Nephron (organoid): ENCODE data around the gene ANO1.

Source experiments
- H3K27ac Mint-ChIP-seq, 3 experiments: 2 replicates each; pipeline ENCODE4 v1.8.0; 2020; ENCODE audit warnings: mixed read lengths in 3 of 3, mild to moderate bottlenecking in 2 of 3, moderate library complexity in 1 of 3
- H3K27me3 Mint-ChIP-seq: 2 replicates; pipeline ENCODE4 v1.8.0; 2021; ENCODE audit warnings: low read depth, mild to moderate bottlenecking, moderate library complexity, mixed read lengths
- H3K36me3 Mint-ChIP-seq: 2 replicates; pipeline ENCODE4 v1.8.0; 2020; ENCODE audit warnings: low read depth, mixed read lengths
- H3K4me1 Mint-ChIP-seq: 2 replicates; pipeline ENCODE4 v1.8.0; 2020; ENCODE audit warnings: mixed read lengths
- H3K4me3 Mint-ChIP-seq, 3 experiments: 2 replicates each; pipeline ENCODE4 v1.8.0; 2020; ENCODE audit warnings: mild to moderate bottlenecking in 3 of 3, mixed read lengths in 3 of 3, moderate library complexity in 2 of 3
- H3K9me3 Mint-ChIP-seq: 2 replicates; pipeline ENCODE4 v1.8.0; 2020; ENCODE audit warnings: mixed read lengths
- CTCF ChIP-seq, 3 experiments: fragments of 200-600 bp; sonication (generic); IDR thresholded peaks; one replicate each; pipeline ENCODE4 v1.5.0; 2021; ENCODE audit warnings: antibody characterized with exemption in 3 of 3; ENCODE audit not compliant: unreplicated experiment in 3 of 3

ANO1 gene

GRCh38 chr11:70097783-70098563 is 19.9 kb downstream of the ANO1 start:
- peaks cover 8% of the 10 kb centered on the region for H3K27me3 Mint-ChIP-seq
- H3K4me1 Mint-ChIP-seq: peaks cover 57% of the 10 kb centered on the region
- peaks cover 4% of the 10 kb centered on the region for H3K9me3 Mint-ChIP-seq
- TF ChIP-seq CTCF (IDR thresholded peaks at IDR 0.05; ENCODE audit: unreplicated experiment in 3 of 3): no peak
- peak overlapping the region; percentile 74 to 88 (median 75) for H3K27ac Mint-ChIP-seq
- peaks cover 5% of the 10 kb centered on the region for H3K36me3 Mint-ChIP-seq
- H3K4me3 Mint-ChIP-seq: no peak overlapping the region

- peak overlapping the region in 2 of 3 experiments; percentile 13 to 32 for H3K4me3 Mint-ChIP-seq
- peaks cover 58% of the 10 kb centered on the region for H3K4me1 Mint-ChIP-seq
- H3K27me3 Mint-ChIP-seq: peaks cover 11% of the 10 kb centered on the region
- H3K9me3 Mint-ChIP-seq: peaks cover 4% of the 10 kb centered on the region
- peaks cover 5% of the 10 kb centered on the region for H3K36me3 Mint-ChIP-seq
- H3K27ac Mint-ChIP-seq: peak overlapping the region; percentile 75 to 95 (median 88)
- TF ChIP-seq CTCF (IDR thresholded peaks at IDR 0.05; ENCODE audit: unreplicated experiment in 3 of 3): no peak
Measured at GRCh38 chr11:70098936-70099335, 20.8 kb downstream of the ANO1 start.

GRCh38 chr11:70099578-70100279 is 21.6 kb downstream of the ANO1 start:
- Mint-ChIP-seq H3K27ac (peak overlapping the region; percentile 75 to 95 (median 88)), H3K27me3 (peaks cover 14% of the 10 kb centered on the region), H3K36me3 (peaks cover 5% of the 10 kb centered on the region), H3K9me3 (peaks cover 4% of the 10 kb centered on the region), H3K4me3 (no peak overlapping the region), H3K4me1 (peaks cover 61% of the 10 kb centered on the region)
- no peak for TF ChIP-seq CTCF (IDR thresholded peaks at IDR 0.05; ENCODE audit: unreplicated experiment in 3 of 3)

- Mint-ChIP-seq H3K27me3 (peaks cover 14% of the 10 kb centered on the region), H3K9me3 (peaks cover 4% of the 10 kb centered on the region), H3K36me3 (peaks cover 5% of the 10 kb centered on the region), H3K4me1 (peaks cover 60% of the 10 kb centered on the region), H3K4me3 (no peak overlapping the region), H3K27ac (peak overlapping the region; percentile 75 to 95 (median 88))
- no peak for TF ChIP-seq CTCF (IDR thresholded peaks at IDR 0.05; ENCODE audit: unreplicated experiment in 3 of 3)
Measured at GRCh38 chr11:70100280-70100603, 22.1 kb downstream of the ANO1 start.

- peaks cover 61% of the 10 kb centered on the region for H3K4me1 Mint-ChIP-seq
- H3K4me3 Mint-ChIP-seq: no peak overlapping the region
- H3K36me3 Mint-ChIP-seq: peaks cover 1% of the 10 kb centered on the region
- H3K27ac Mint-ChIP-seq: peak overlapping the region; percentile 75 to 95 (median 88)
- peaks cover 17% of the 10 kb centered on the region for H3K27me3 Mint-ChIP-seq
- no peak for TF ChIP-seq CTCF (IDR thresholded peaks at IDR 0.05; ENCODE audit: unreplicated experiment in 3 of 3)
- peaks cover 2% of the 10 kb centered on the region for H3K9me3 Mint-ChIP-seq
Measured at GRCh38 chr11:70100791-70101190, 22.7 kb downstream of the ANO1 start.
